GM12878 (cell line): Measurements from ENCODE around the gene CRHR2. TPM values are rescaled to one million over a fixed set of nuclear protein-coding genes. Genes with fewer than 3 reads are reported as not detected.

Source experiments
- ATAC-seq: fragments of 200-7000 bp; cut with Tn5 transposase; 3 replicates; pipeline ENCODE4 v1.9.1; 2020; ENCODE audit warnings: mild to moderate bottlenecking, moderate library complexity
- BruUV-seq: library from RNA; stranded (reverse); fragments of 400-500 nt; replicated peaks from 2 replicates; lab custom pipeline; 2021; lab: Mats Ljungman, UMichigan
- CTCF ChIA-PET: fragments of 300-600 bp; sonication (Branson Sonifier 250); formaldehyde crosslinking; extraction: SDS; loops from one replicate; lab custom pipeline; 2021; ENCODE audit warnings: inconsistent platforms; lab: Yijun Ruan, JAX
- POLR2A ChIA-PET: fragments of 350-600 bp; formaldehyde crosslinking; extraction: SDS; loops from one replicate; lab custom pipeline; 2021; ENCODE audit warnings: inconsistent platforms; lab: Charles Lee
- RAD21 ChIA-PET: fragments of 300-600 bp; sonication (Branson Sonifier 250); formaldehyde crosslinking; loops from one replicate; lab custom pipeline; 2023; ENCODE audit warnings: antibody characterized with exemption; ENCODE audit not compliant: unreplicated experiment; lab: Charles Lee
- SMC1A ChIA-PET: fragments of 300-600 bp; sonication (Branson Sonifier 250); formaldehyde crosslinking; loops from one replicate; lab custom pipeline; 2023; ENCODE audit not compliant: unreplicated experiment, uncharacterized antibody; lab: Charles Lee
- DNase-seq: peaks from one replicate; pipeline ENCODE4 v3.0.0-alpha.2; 2011; ENCODE audit warnings: low read depth, low spot score
- FAIRE-seq: peaks from 3 replicates; lab custom pipeline; 2011; peaks lifted over from hg19 to GRCh38; lab: Jason Lieb, UNC
- H2AFZ ChIP-seq: 2 replicates; pipeline ENCODE4 v1.6.0; 2011; ENCODE audit warnings: low read depth, low read length, control low read depth; ENCODE audit not compliant: control insufficient read depth
- H3K27ac ChIP-seq: 2 replicates; pipeline ENCODE4 v1.5.1; 2011; ENCODE audit warnings: control low read depth; ENCODE audit not compliant: control insufficient read depth, insufficient read depth
- H3K27me3 ChIP-seq, 2 experiments: replicated peaks in 1 of 2; 2 replicates each; pipeline versions ENCODE4 v1.6.0 to v1.6.1; 2011; ENCODE audit warnings: low read length in 1 of 2; ENCODE audit not compliant: control insufficient read depth in 2 of 2, insufficient read depth in 2 of 2
- H3K36me3 ChIP-seq, 2 experiments: 2 replicates each; pipeline ENCODE4 v1.5.1; 2011; ENCODE audit warnings: low read length in 1 of 2; ENCODE audit not compliant: control insufficient read depth in 2 of 2, insufficient read depth in 2 of 2
- H3K4me1 ChIP-seq: 2 replicates; pipeline ENCODE4 v1.6.1; 2011; ENCODE audit warnings: mild to moderate bottlenecking, low read length, moderate library complexity, mixed read lengths; ENCODE audit not compliant: control insufficient read depth, insufficient read depth
- H3K4me2 ChIP-seq: 2 replicates; pipeline ENCODE4 v1.6.0; 2011; ENCODE audit warnings: control low read depth; ENCODE audit not compliant: control insufficient read depth, insufficient read depth
- H3K4me3 ChIP-seq: fragments of 200-600 bp; sonication (generic); 2 replicates; pipeline ENCODE4 v1.5.1; 2016
- H3K79me2 ChIP-seq: 2 replicates; pipeline ENCODE4 v1.6.0; 2011; ENCODE audit warnings: low read length; ENCODE audit not compliant: control insufficient read depth, insufficient read depth
- H3K9ac ChIP-seq: 2 replicates; pipeline ENCODE4 v1.8.0; 2011; ENCODE audit warnings: low read length, control low read depth, mixed read lengths; ENCODE audit not compliant: control insufficient read depth, insufficient read depth
- H3K9me3 ChIP-seq: replicated peaks from 3 replicates; pipeline ENCODE4 v1.5.1; 2011; ENCODE audit warnings: mild to moderate bottlenecking, low read length; ENCODE audit not compliant: control insufficient read depth, insufficient read depth
- H4K20me1 ChIP-seq: 2 replicates; pipeline ENCODE4 v1.6.0; 2011; ENCODE audit not compliant: control insufficient read depth, insufficient read depth
- BACH1 ChIP-seq: fragments of 450-650 bp; IDR thresholded peaks from 2 replicates; pipeline ENCODE4 v1.6.1; 2017; ENCODE audit warnings: mild to moderate bottlenecking, borderline replicate concordance
- BCL3 ChIP-seq: IDR thresholded peaks from 2 replicates; pipeline ENCODE4 v1.6.1; 2011; ENCODE audit warnings: borderline replicate concordance, low read depth, mild to moderate bottlenecking, moderate library complexity, low read length; ENCODE audit not compliant: insufficient read depth, poor library complexity, severe bottlenecking
- HCFC1 ChIP-seq: fragments of 150-350 bp; IDR thresholded peaks from 2 replicates; pipeline ENCODE4 v1.6.1; 2014; ENCODE audit warnings: low read length
- IKZF1 ChIP-seq: fragments of 450-650 bp; conservative IDR thresholded peaks from 2 replicates; pipeline ENCODE4 v1.6.1; 2017; ENCODE audit warnings: antibody characterized with exemption, mild to moderate bottlenecking
- KAT2A ChIP-seq: conservative IDR thresholded peaks from 2 replicates; pipeline ENCODE4 v1.6.1; 2011; ENCODE audit warnings: low read depth, low read length; ENCODE audit not compliant: control insufficient read depth
- NBN ChIP-seq: fragments of 450-650 bp; IDR thresholded peaks from 2 replicates; pipeline ENCODE4 v1.6.1; 2016
- PAX5 ChIP-seq: IDR thresholded peaks from 2 replicates; pipeline ENCODE4 v1.6.1; 2011; ENCODE audit warnings: low read depth, low read length, borderline replicate concordance
- RELA ChIP-seq: fragments of 450-650 bp; IDR thresholded peaks from 2 replicates; pipeline ENCODE4 v1.8.0; 2014; ENCODE audit warnings: borderline replicate concordance; ENCODE audit not compliant: partially characterized antibody
- SP1 ChIP-seq: IDR thresholded peaks from one replicate; pipeline ENCODE4 v1.6.1; 2011; ENCODE audit warnings: low read depth, low read length
- SPI1 ChIP-seq: IDR thresholded peaks from 2 replicates; pipeline ENCODE4 v1.6.1; 2011; ENCODE audit warnings: low read depth, mild to moderate bottlenecking, low read length, moderate library complexity, borderline replicate concordance; ENCODE audit not compliant: insufficient read depth
- STAT3 ChIP-seq: IDR thresholded peaks from 2 replicates; pipeline ENCODE4 v1.6.1; 2011; ENCODE audit warnings: low read depth, low read length, improper control_type of control experiment
- TCF12 ChIP-seq: IDR thresholded peaks from 2 replicates; pipeline ENCODE4 v1.6.1; 2011; ENCODE audit warnings: low read depth, mild to moderate bottlenecking, low read length
- WRNIP1 ChIP-seq: IDR thresholded peaks from 2 replicates; pipeline ENCODE4 v1.6.1; 2011; ENCODE audit warnings: low read depth, low read length, improper control_type of control experiment, borderline replicate concordance
- ZNF207 ChIP-seq: fragments of 450-650 bp; IDR thresholded peaks from 2 replicates; pipeline ENCODE4 v1.6.1; 2014; ENCODE audit warnings: antibody characterized with exemption, mild to moderate bottlenecking, borderline replicate concordance
- WGBS: methylation state at CpG from one replicate; pipeline ENCODE4 v1.1.6; 2016; ENCODE audit warnings: low lambda C conversion rate; ENCODE audit not compliant: insufficient replicate concordance, insufficient coverage; ENCODE audit errors: missing lambda C conversion rate; 5-methylcytosine and 5-hydroxymethylcytosine counted together
- in situ Hi-C: fragments of 300-500 bp; cut with MboI; formaldehyde crosslinking; loops from 9 replicates; pipeline ENCODE4 v1.14.3; 2018; ENCODE audit warnings: mixed read lengths
- intact Hi-C: fragments of 100-400 bp; cut with micrococcal nuclease; formaldehyde crosslinking; loops from one replicate; pipeline ENCODE4 v1.14.2; 2022; ENCODE audit not compliant: unreplicated experiment
- polyA plus RNA-seq, 11 experiments: library from polyadenylated mRNA; depleted of rRNA in 4 of 11; unstranded in 6 of 11; stranded (reverse) in 5 of 11; fragments of >200 nt; fragmentation: Nextera tagmentation in 4 of 11; fragmentation: Illumina TruSeq in 1 of 11; extraction: Ambion mirVana in 4 of 11; extraction: Trizol in 1 of 11; gene quantifications; 1 replicate in 1 of 11; 2 replicates in 10 of 11; pipeline versions ENCODE4 v1.2.1 to v1.2.3, GENCODE V29; 2011 to 2016; ENCODE audit warnings: inconsistent platforms in 2 of 11, missing spikeins in 2 of 11, low read depth in 1 of 11
- total RNA-seq, 4 experiments: library from RNA; depleted of rRNA in 3 of 4; stranded (reverse); fragments of >200 nt in 3 of 4; fragmentation: Illumina TruSeq in 1 of 4; extraction: Trizol in 1 of 4; gene quantifications; 2 replicates each; pipeline versions ENCODE4 v1.2.1 to v1.2.3, GENCODE V29; 2013 to 2021

CRHR2 gene
- total and polyA plus RNA-seq, 10 of the 15 experiments (the other 5 are each of a cell fraction or from before 2014, with no cell fraction given) = not detected

GRCh38 chr7:30661926-30662325 is 20.3 kb downstream of the CRHR2 start (continued):
- no peak for TF ChIP-seq TCF12
- no peak for TF ChIP-seq BCL3
- TF ChIP-seq PAX5 = no peak
- TF ChIP-seq BACH1 = no peak
- no peak for TF ChIP-seq HCFC1
- TF ChIP-seq NBN = no peak
- no peak for TF ChIP-seq RELA

- H2AFZ ChIP-seq = no peak overlapping the region
- no peaks in the 10 kb centered on the region for H3K79me2 ChIP-seq
- WGBS = 47% methylated on average over 16 of the region's 16 CpGs
- in situ Hi-C loops = no loop called here
- SMC1A ChIA-PET = no interaction called here
- DNase-seq (no peak), FAIRE-seq (no peak), ATAC-seq (no peak)
- no peak overlapping the region for H3K4me3 ChIP-seq
- no peaks in the 10 kb centered on the region for H4K20me1 ChIP-seq
- no peak overlapping the region for H3K4me2 ChIP-seq
- intact Hi-C loops = no loop called here
- no peaks in the 10 kb centered on the region for H3K27me3 ChIP-seq
- no peaks in the 10 kb centered on the region for H3K4me1 ChIP-seq
- no peaks in the 10 kb centered on the region for H3K9me3 ChIP-seq
- TF ChIP-seq IKZF1 = no peak
- TF ChIP-seq WRNIP1 = no peak
- no peak for TF ChIP-seq SPI1
- no peak for TF ChIP-seq KAT2A
- TF ChIP-seq ZNF207 = no peak
- no peak for TF ChIP-seq STAT3
- no peak for TF ChIP-seq SP1
- H3K9ac ChIP-seq = no peak overlapping the region
- RAD21 ChIA-PET = no interaction called here
- BruUV-seq = no TSS peak
- CTCF ChIA-PET = no interaction called here
- no peaks in the 10 kb centered on the region for H3K36me3 ChIP-seq
- POLR2A ChIA-PET = interaction anchor here (0.5 kb wide), 1 partner anchor 109 kb away, joined by 6 read pairs; no protein-coding TSS in a partner anchor
- no peak overlapping the region for H3K27ac ChIP-seq
Measured at GRCh38 chr7:30660331-30661255, 21.7 kb downstream of the CRHR2 start.
